Measurements from ENCODE around the gene LIMA1. TPM values are rescaled to one million over a fixed set of nuclear protein-coding genes. Genes with fewer than 3 reads are reported as not detected.

Gene LIMA1
- total RNA-seq, 2 experiments from 2014 or later, result 6.2 to 20.4 TPM

DNA sequence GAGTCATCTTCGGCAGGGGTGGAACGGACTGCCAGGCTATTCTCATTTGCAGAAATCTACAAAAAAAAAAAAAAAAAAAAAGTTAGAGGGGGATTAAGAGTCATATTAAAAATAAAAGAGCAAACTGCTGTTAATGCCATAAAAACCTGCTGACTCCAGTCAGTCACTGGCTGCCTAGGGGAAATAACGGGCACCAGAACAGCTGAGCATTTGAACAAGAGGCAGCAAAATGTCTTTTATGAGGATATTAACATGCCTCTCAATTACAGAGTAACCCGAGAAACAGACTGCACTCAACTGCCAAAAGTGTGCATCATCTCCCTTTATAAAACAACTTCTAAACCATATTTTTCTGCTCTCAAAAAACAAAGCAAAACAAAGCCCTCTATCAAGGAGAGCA is 87.5 kb downstream of the LIMA1 start:
- H3K79me2 ChIP-seq (ENCODE audit: insufficient read depth, low read depth, low read length), result no peaks in the 10 kb centered on the region
- H3K9me3 ChIP-seq (ENCODE audit: low read length), result no peaks in the 10 kb centered on the region
- H3K4me2 ChIP-seq (ENCODE audit: low read length), result no peak overlapping the region
- no peaks in the 10 kb centered on the region for H3K4me1 ChIP-seq (ENCODE audit: insufficient read depth, low read length, poor library complexity, severe bottlenecking)
- CTCF ChIA-PET (ENCODE audit: unreplicated experiment), result no interaction called here
- DNase-seq (ENCODE audit: low spot score), result no peak
- H3K9me2 ChIP-seq (ENCODE audit: insufficient read depth, low read length), result no peaks in the 10 kb centered on the region
- no peak overlapping the region for H2AFZ ChIP-seq (ENCODE audit: low read length)
- no peak overlapping the region for H3K27ac ChIP-seq (ENCODE audit: low read depth, low read length, poor library complexity, severe bottlenecking)
- TF ChIP-seq EZH2phosphoT487 (IDR thresholded peaks at IDR 0.05; ENCODE audit: borderline replicate concordance, low read depth, low read length), result no peak
- TF ChIP-seq, protein P1, sequence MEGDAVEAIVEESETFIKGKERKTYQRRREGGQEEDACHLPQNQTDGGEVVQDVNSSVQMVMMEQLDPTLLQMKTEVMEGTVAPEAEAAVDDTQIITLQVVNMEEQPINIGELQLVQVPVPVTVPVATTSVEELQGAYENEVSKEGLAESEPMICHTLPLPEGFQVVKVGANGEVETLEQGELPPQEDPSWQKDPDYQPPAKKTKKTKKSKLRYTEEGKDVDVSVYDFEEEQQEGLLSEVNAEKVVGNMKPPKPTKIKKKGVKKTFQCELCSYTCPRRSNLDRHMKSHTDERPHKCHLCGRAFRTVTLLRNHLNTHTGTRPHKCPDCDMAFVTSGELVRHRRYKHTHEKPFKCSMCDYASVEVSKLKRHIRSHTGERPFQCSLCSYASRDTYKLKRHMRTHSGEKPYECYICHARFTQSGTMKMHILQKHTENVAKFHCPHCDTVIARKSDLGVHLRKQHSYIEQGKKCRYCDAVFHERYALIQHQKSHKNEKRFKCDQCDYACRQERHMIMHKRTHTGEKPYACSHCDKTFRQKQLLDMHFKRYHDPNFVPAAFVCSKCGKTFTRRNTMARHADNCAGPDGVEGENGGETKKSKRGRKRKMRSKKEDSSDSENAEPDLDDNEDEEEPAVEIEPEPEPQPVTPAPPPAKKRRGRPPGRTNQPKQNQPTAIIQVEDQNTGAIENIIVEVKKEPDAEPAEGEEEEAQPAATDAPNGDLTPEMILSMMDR (conservative IDR thresholded peaks at IDR 0.05; ENCODE audit: low read length), result no peak
- intact Hi-C loops (cut with micrococcal nuclease; ENCODE audit: unreplicated experiment), result no loop called here
- BruUV-seq (replicated peaks), result no TSS peak
- peaks cover 54% of the 10 kb centered on the region for H3K36me3 ChIP-seq (ENCODE audit: insufficient read depth, low read length)
- no peak overlapping the region for H3K4me3 ChIP-seq (ENCODE audit: low read depth, low read length, poor library complexity, severe bottlenecking)
- POLR2A ChIA-PET, result interaction anchor here (0.6 to 0.8 kb wide), 2 partner anchors 17 to 31 kb away, joined by 3 read pairs; no protein-coding TSS in a partner anchor
- H4K20me1 ChIP-seq (ENCODE audit: insufficient read depth, low read length), result no peaks in the 10 kb centered on the region

DNA sequence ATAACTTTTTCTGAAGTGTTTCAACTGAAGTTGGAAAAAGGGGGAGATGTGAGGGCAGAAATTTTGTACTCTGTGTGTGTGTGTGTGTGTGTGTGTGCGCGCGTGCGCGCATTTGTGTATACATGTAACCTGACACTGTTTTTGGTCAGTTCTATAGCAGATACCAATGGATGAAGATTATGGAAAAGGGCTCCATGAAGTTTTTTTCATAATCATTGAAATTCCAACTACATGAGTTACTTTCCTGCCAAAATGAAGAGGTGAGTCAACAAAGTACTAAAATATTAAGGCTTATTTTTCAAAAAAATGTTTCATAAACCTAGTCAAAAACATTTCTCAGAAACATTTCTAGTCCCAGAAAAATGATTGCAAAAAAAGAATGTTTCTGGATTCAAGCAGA is 90.4 kb downstream of the LIMA1 start:
- no TSS peak for BruUV-seq (replicated peaks)
- Histone ChIP-seq H4K20me1 (ENCODE audit: insufficient read depth, low read length) (no peaks in the 10 kb centered on the region), H3K36me3 (ENCODE audit: insufficient read depth, low read length) (peaks cover 35% of the 10 kb centered on the region), H3K4me2 (ENCODE audit: low read length) (no peak overlapping the region), H3K27ac (ENCODE audit: low read depth, low read length, poor library complexity, severe bottlenecking) (no peak overlapping the region), H3K4me1 (ENCODE audit: insufficient read depth, low read length, poor library complexity, severe bottlenecking) (no peaks in the 10 kb centered on the region), H3K4me3 (ENCODE audit: low read depth, low read length, poor library complexity, severe bottlenecking) (no peak overlapping the region), H3K79me2 (ENCODE audit: insufficient read depth, low read depth, low read length) (no peaks in the 10 kb centered on the region), H3K9me3 (ENCODE audit: low read length) (no peaks in the 10 kb centered on the region), H2AFZ (ENCODE audit: low read length) (no peak overlapping the region), H3K9me2 (ENCODE audit: insufficient read depth, low read length) (no peaks in the 10 kb centered on the region)
- intact Hi-C loops (cut with micrococcal nuclease; ENCODE audit: unreplicated experiment), result no loop called here
- DNase-seq (ENCODE audit: low spot score), result no peak
- ChIA-PET CTCF (ENCODE audit: unreplicated experiment) (no interaction called here), POLR2A (no interaction called here)
- TF ChIP-seq, protein P1 (conservative IDR thresholded peaks at IDR 0.05; ENCODE audit: low read length), result no peak
- no peak for TF ChIP-seq EZH2phosphoT487 (IDR thresholded peaks at IDR 0.05; ENCODE audit: borderline replicate concordance, low read depth, low read length)

DNA sequence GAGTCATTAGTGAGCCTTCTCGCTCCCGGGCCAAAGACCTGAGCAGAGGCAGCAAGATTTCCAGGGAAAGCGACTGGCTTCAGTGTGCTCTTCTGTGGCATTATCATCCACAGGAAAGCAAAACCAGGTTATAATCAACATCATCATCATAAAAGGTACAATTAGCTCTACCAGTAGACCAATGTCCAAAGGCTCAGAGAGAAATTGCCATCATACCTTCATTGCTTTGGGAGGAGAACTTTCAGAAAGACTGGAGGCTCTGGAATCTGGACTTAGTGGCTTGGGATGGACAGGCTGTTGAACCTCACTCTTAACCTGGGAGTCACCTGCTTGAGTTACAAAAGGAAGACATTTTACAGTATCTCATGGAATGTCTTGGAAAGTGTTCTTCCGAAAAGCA is 91.1 kb downstream of the LIMA1 start:
- Histone ChIP-seq H3K27ac (ENCODE audit: low read depth, low read length, poor library complexity, severe bottlenecking) (no peak overlapping the region), H3K79me2 (ENCODE audit: insufficient read depth, low read depth, low read length) (no peaks in the 10 kb centered on the region), H3K4me1 (ENCODE audit: insufficient read depth, low read length, poor library complexity, severe bottlenecking) (no peaks in the 10 kb centered on the region), H4K20me1 (ENCODE audit: insufficient read depth, low read length) (no peaks in the 10 kb centered on the region), H3K36me3 (ENCODE audit: insufficient read depth, low read length) (peaks cover 30% of the 10 kb centered on the region), H2AFZ (ENCODE audit: low read length) (no peak overlapping the region), H3K9me3 (ENCODE audit: low read length) (no peaks in the 10 kb centered on the region), H3K4me2 (ENCODE audit: low read length) (no peak overlapping the region), H3K9me2 (ENCODE audit: insufficient read depth, low read length) (no peaks in the 10 kb centered on the region), H3K4me3 (ENCODE audit: low read depth, low read length, poor library complexity, severe bottlenecking) (no peak overlapping the region)
- ChIA-PET CTCF (ENCODE audit: unreplicated experiment) (no interaction called here), POLR2A (interaction anchor here (0.7 kb wide), 1 partner anchor 563 kb away, joined by 3 read pairs; no protein-coding TSS in a partner anchor)
- TF ChIP-seq, protein P1 (conservative IDR thresholded peaks at IDR 0.05; ENCODE audit: low read length), result no peak
- no peak for TF ChIP-seq EZH2phosphoT487 (IDR thresholded peaks at IDR 0.05; ENCODE audit: borderline replicate concordance, low read depth, low read length)
- BruUV-seq (replicated peaks), result no TSS peak
- no peak for DNase-seq (ENCODE audit: low spot score)
- intact Hi-C loops (cut with micrococcal nuclease; ENCODE audit: unreplicated experiment), result no loop called here
